ENCODE data around the gene COA5.

The COA5 gene

GRCh38 chr2:98572676-98573075 is 35.6 kb downstream of the COA5 start:
- FAIRE-seq (no peak), DNase-seq (ENCODE audit: low spot score) (no peak)

GRCh38 chr2:98572211-98572610 is 36.1 kb downstream of the COA5 start:
- FAIRE-seq (no peak), DNase-seq (ENCODE audit: low spot score) (no peak)

GRCh38 chr2:98571796-98572195 is 36.5 kb downstream of the COA5 start:
- DNase-seq (ENCODE audit: low spot score), result no peak
- FAIRE-seq, result no peak

- DNase-seq (ENCODE audit: low spot score) (no peak), FAIRE-seq (no peak)
These were observed 37.1 kb downstream of the COA5 start for GRCh38 chr2:98571121-98571701.

- DNase-seq (ENCODE audit: low spot score) (no peak), FAIRE-seq (no peak)
These were observed 38.0 kb downstream of the COA5 start for GRCh38 chr2:98570356-98570755.

- DNase-seq (ENCODE audit: low spot score), result no peak
These were observed 38.4 kb downstream of the COA5 start for GRCh38 chr2:98569915-98570314.

GRCh38 chr2:98569197-98569793 is 39.0 kb downstream of the COA5 start:
- DNase-seq (ENCODE audit: low spot score) (no peak), FAIRE-seq (no peak)

More at GRCh38 chr2:98569915-98570314, 38.4 kb downstream of the COA5 start:
- FAIRE-seq, result no peak

- FAIRE-seq, result no peak
- DNase-seq (ENCODE audit: low spot score), result no peak
These were observed 40.0 kb downstream of the COA5 start for GRCh38 chr2:98568161-98568956.

- FAIRE-seq (no peak), DNase-seq (ENCODE audit: low spot score) (no peak)
These were observed 42.4 kb downstream of the COA5 start for GRCh38 chr2:98565941-98566340.

- DNase-seq (ENCODE audit: low spot score) (no peak), FAIRE-seq (no peak)
These were observed 42.9 kb downstream of the COA5 start for GRCh38 chr2:98565286-98565860.

GRCh38 chr2:98564541-98565132 is 43.7 kb downstream of the COA5 start:
- DNase-seq (ENCODE audit: low spot score) (no peak), FAIRE-seq (no peak)

GRCh38 chr2:98563394-98563793 is 44.9 kb downstream of the COA5 start:
- no peak for FAIRE-seq
- no peak for DNase-seq (ENCODE audit: low spot score)

GRCh38 chr2:98561902-98562695 is 46.2 kb downstream of the COA5 start:
- no peak for DNase-seq (ENCODE audit: low spot score)
- no peak for FAIRE-seq

GRCh38 chr2:98561018-98561417 is 47.3 kb downstream of the COA5 start:
- no peak for FAIRE-seq

GRCh38 chr2:98560256-98560771 is 48.0 kb downstream of the COA5 start:
- peak; percentile 69 for DNase-seq (ENCODE audit: low spot score)
- peak; percentile 85 for FAIRE-seq

More at GRCh38 chr2:98561018-98561417, 47.3 kb downstream of the COA5 start:
- DNase-seq (ENCODE audit: low spot score), result no peak

- no peak for DNase-seq (ENCODE audit: low spot score)
- no peak for FAIRE-seq
These were observed 48.7 kb downstream of the COA5 start for GRCh38 chr2:98559581-98559980.

- DNase-seq (ENCODE audit: low spot score) (no peak), FAIRE-seq (no peak)
These were observed 49.3 kb downstream of the COA5 start for GRCh38 chr2:98558852-98559530.

GRCh38 chr2:98556344-98557033 is 51.8 kb downstream of the COA5 start:
- FAIRE-seq (no peak), DNase-seq (ENCODE audit: low spot score) (no peak)

- no peak for FAIRE-seq
These were observed 52.6 kb downstream of the COA5 start for GRCh38 chr2:98555696-98556095.

More at GRCh38 chr2:98555696-98556095, 52.6 kb downstream of the COA5 start:
- DNase-seq (ENCODE audit: low spot score), result no peak
